ENCODE data around the gene SMIM35. TPM values are rescaled to one million over a fixed set of nuclear protein-coding genes. Genes with fewer than 3 reads are reported as not detected.

Gene SMIM35
- total RNA-seq, 1 experiment from 2014 or later = not detected

DNA sequence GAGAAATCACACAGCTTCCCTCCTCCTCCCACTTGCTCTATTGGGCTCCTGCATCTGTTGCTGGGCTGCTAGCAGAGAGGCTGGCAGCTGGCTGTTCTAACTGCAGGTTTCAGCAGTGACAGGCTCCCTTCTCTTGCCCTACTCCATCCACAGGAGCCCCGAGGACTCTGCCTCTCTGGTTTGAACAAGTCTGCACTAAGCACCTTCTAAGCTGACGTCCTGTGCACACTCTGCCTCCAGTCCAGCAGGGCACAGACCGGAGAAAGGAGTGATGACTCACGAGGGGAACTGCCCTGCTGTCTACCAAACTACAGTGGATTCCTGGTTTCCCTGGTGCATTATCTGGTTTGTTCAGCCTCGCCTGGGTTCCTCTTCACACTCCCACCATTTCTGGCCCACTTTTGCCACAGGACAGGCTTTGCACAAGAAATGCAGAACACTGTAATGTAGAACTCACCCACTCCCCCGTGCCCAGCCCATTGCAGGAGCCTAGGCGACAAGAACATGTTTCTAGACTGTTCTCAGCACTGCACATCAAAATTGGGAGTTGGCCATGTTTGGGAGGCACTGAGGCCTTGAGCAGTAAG is 74.6 kb downstream of the SMIM35 start:
- Histone ChIP-seq H3K9me3 (ENCODE audit: control insufficient read depth, low read depth, low read length) (no peaks in the 10 kb centered on the region), H4K5ac (ENCODE audit: insufficient read length, low read depth, low read length) (no peak overlapping the region), H3K4me1 (ENCODE audit: insufficient read depth, low read length) (no peaks in the 10 kb centered on the region), H2BK20ac (ENCODE audit: low read depth, low read length, poor library complexity, severe bottlenecking) (no peak overlapping the region), H4K91ac (ENCODE audit: insufficient read length, low read depth, low read length) (no peak overlapping the region), H3K56ac (ENCODE audit: insufficient read length, low read depth, low read length) (no peak overlapping the region), H2AK5ac (ENCODE audit: insufficient read length, low read length) (no peak overlapping the region), H3K27me3 (ENCODE audit: insufficient read depth, low read length) (no peaks in the 10 kb centered on the region), H3K79me2 (ENCODE audit: insufficient read depth, low read length) (no peaks in the 10 kb centered on the region), H2AFZ (ENCODE audit: low read length) (no peak overlapping the region), H3K4me2 (ENCODE audit: insufficient read depth, insufficient read length, low read length) (no peak overlapping the region), H2BK5ac (ENCODE audit: insufficient read length, low read length) (no peak overlapping the region), H3K23me2 (ENCODE audit: insufficient read length, low read depth, low read length, poor library complexity, severe bottlenecking) (no peaks in the 10 kb centered on the region), H3K79me1 (ENCODE audit: insufficient read depth, low read depth, low read length, poor library complexity, severe bottlenecking) (no peaks in the 10 kb centered on the region), H3T11ph (ENCODE audit: low read length) (no peak overlapping the region), H3K9ac (ENCODE audit: extremely low read depth, insufficient read length, low read length) (no peak overlapping the region), H2BK12ac (ENCODE audit: insufficient read length, low read depth, low read length) (no peak overlapping the region), H3K14ac (ENCODE audit: insufficient read depth, low read length) (no peak overlapping the region), H3K23ac (ENCODE audit: insufficient read length, low read depth, low read length) (no peak overlapping the region), H2BK15ac (ENCODE audit: low read depth, low read length) (no peak overlapping the region), H2BK120ac (ENCODE audit: low read depth, low read length, poor library complexity, severe bottlenecking) (no peak overlapping the region), H3K18ac (ENCODE audit: insufficient read length, low read depth, low read length) (no peak overlapping the region), H4K20me1 (ENCODE audit: control insufficient read depth, insufficient read depth, insufficient read length) (no peaks in the 10 kb centered on the region), H3K27ac (ENCODE audit: insufficient read length, low read depth, low read length) (no peak overlapping the region), H3K4ac (ENCODE audit: low read depth, low read length) (no peak overlapping the region), H4K8ac (replicated peaks; ENCODE audit: insufficient read length, low read depth, low read length) (no peak overlapping the region)
- H3K9me3 Mint-ChIP-seq = peaks cover 0 to 1% of the 10 kb centered on the region in 2 experiments; a peak in 1 of 5 replicates
- H3K27me3 Mint-ChIP-seq (ENCODE audit: low read depth) = peaks cover 13% of the 10 kb centered on the region
- no CpG with 5 or more reads among the region's 7 CpGs for WGBS (ENCODE audit: extremely low coverage, insufficient read length, low lambda C conversion rate)
- TF ChIP-seq, protein P1, sequence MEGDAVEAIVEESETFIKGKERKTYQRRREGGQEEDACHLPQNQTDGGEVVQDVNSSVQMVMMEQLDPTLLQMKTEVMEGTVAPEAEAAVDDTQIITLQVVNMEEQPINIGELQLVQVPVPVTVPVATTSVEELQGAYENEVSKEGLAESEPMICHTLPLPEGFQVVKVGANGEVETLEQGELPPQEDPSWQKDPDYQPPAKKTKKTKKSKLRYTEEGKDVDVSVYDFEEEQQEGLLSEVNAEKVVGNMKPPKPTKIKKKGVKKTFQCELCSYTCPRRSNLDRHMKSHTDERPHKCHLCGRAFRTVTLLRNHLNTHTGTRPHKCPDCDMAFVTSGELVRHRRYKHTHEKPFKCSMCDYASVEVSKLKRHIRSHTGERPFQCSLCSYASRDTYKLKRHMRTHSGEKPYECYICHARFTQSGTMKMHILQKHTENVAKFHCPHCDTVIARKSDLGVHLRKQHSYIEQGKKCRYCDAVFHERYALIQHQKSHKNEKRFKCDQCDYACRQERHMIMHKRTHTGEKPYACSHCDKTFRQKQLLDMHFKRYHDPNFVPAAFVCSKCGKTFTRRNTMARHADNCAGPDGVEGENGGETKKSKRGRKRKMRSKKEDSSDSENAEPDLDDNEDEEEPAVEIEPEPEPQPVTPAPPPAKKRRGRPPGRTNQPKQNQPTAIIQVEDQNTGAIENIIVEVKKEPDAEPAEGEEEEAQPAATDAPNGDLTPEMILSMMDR (conservative IDR thresholded peaks at IDR 0.05) = no peak
- peak overlapping the region in 1 of 3 experiments; percentile 20; a peak in 2 of 7 replicates for H3K27ac Mint-ChIP-seq
- DNase-seq = no peak
- H3K4me3 Mint-ChIP-seq = no peak overlapping the region
- no peaks in the 10 kb centered on the region for H3K36me3 Mint-ChIP-seq (ENCODE audit: insufficient read depth in 1 of 3, low read depth in 3 of 3)
- H3K4me1 Mint-ChIP-seq = no peaks in the 10 kb centered on the region

Data from H9 (cell line).